ENCODE measurements around the gene SLC25A3. TPM values are rescaled to one million over a fixed set of nuclear protein-coding genes. Genes with fewer than 3 reads are reported as not detected.

Gene SLC25A3
- total RNA-seq, 3 donors from 2014 or later: 617 to 741 (median 658) TPM

DNA sequence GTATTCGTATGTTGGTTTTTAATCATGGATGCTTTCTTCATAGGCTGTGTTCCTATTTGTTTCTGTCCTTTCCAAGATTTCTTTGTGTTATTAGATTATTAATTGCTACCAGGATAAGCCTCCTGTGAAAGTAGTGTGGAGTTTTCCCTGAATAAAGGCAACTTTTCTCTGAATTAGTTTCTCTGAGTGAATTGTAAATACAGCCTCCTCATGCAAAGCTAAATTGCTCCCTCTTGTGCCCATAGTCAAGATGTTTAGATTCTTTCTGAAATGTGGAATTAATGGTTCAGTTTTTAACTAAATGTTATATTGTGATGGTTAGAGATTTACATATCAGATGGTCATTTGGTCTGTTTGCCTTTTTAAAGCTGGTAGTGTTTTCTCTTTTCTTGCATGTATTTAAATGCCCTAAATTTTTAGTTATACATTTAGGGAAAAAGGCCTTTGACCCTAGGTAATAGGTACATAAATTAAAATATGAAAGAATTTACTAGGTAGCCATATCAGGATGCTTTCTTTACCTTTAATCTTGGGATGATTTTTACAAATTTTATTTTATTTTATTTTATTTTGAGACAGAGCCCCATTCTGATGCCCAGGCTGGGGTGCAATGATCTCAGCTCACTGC lies 60.5 kb downstream of the SLC25A3 start:
- ATAC-seq: no peak
- intact Hi-C loops (cut with DNase I, micrococcal nuclease): no loop called here
- peak in 1 of 3 donors; percentile 17 for DNase-seq

More for the DNA sequence above, 60.5 kb downstream of the SLC25A3 start:
- no peaks in the 10 kb centered on the region for H3K36me3 ChIP-seq (ENCODE audit: low read depth)
- no peaks in the 10 kb centered on the region for H3K9me3 ChIP-seq
- H3K4me1 ChIP-seq (ENCODE audit: low read depth): no peaks in the 10 kb centered on the region
- TF ChIP-seq CTCF (IDR thresholded peaks at IDR 0.05): no peak
- no peak overlapping the region for H3K4me3 ChIP-seq

Other genes starting within 250 kb of the SLC25A3 start
- gene TMPO, start 78.1 kb upstream of the SLC25A3 start, total RNA-seq: 10 to 100 TPM; 46.7 to 83.6 (median 69.8) TPM
- 1 to 10 TPM; 1.4 to 7.8 (median 7.5) TPM for gene IKBIP, start 51.1 kb downstream of the SLC25A3 start, total RNA-seq
- 10 to 100 TPM; 22.5 to 44.2 (median 41.9) TPM for gene APAF1, start 51.6 kb downstream of the SLC25A3 start, total RNA-seq